ENCODE results near the gene SLIT3.

DNA sequence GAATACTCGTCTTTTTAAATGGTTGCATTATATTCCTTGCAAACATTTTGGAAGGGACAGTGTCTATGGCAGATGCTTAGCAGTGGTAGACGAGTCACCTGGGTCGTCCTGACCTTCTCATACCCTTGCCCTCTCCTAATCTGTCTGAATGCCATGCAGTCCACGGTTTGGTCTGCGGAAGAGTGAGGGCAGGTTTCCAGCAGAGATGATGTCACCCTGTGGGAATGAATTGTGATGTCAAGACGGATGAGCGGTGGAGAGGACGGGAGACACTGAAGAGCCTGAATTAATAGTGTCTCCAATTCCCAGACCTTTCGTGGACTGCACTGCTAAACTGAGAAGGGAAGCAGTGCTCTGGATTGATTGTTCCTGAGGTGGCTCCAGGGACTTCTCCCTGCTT, 392.7 kb downstream of the SLIT3 start:
- TF ChIP-seq, protein P1, sequence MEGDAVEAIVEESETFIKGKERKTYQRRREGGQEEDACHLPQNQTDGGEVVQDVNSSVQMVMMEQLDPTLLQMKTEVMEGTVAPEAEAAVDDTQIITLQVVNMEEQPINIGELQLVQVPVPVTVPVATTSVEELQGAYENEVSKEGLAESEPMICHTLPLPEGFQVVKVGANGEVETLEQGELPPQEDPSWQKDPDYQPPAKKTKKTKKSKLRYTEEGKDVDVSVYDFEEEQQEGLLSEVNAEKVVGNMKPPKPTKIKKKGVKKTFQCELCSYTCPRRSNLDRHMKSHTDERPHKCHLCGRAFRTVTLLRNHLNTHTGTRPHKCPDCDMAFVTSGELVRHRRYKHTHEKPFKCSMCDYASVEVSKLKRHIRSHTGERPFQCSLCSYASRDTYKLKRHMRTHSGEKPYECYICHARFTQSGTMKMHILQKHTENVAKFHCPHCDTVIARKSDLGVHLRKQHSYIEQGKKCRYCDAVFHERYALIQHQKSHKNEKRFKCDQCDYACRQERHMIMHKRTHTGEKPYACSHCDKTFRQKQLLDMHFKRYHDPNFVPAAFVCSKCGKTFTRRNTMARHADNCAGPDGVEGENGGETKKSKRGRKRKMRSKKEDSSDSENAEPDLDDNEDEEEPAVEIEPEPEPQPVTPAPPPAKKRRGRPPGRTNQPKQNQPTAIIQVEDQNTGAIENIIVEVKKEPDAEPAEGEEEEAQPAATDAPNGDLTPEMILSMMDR (IDR thresholded peaks at IDR 0.05; ENCODE audit: insufficient read depth, low read length, poor library complexity, severe bottlenecking) = no peak
- TF ChIP-seq EZH2phosphoT487 (conservative IDR thresholded peaks at IDR 0.05; ENCODE audit: low read length) = no peak

Data from SU-DHL-6 (cell line).